Measurements from ENCODE around the gene CMIP.

The CMIP gene

GRCh38 chr16:81646561-81646960 lies 202.0 kb downstream of the CMIP start:
- no peak for DNase-seq

- no peak for DNase-seq
Measured at GRCh38 chr16:81647527-81647926, 202.9 kb downstream of the CMIP start.

GRCh38 chr16:81649561-81650184 lies 205.1 kb downstream of the CMIP start:
- no peak for DNase-seq

GRCh38 chr16:81650281-81650680 lies 205.7 kb downstream of the CMIP start:
- DNase-seq = no peak

- no peak for DNase-seq
Measured at GRCh38 chr16:81650982-81651562, 206.5 kb downstream of the CMIP start.

GRCh38 chr16:81651758-81652718 lies 207.4 kb downstream of the CMIP start:
- no peak for DNase-seq

GRCh38 chr16:81652798-81653505 lies 208.3 kb downstream of the CMIP start:
- no peak for DNase-seq

- no peak for DNase-seq
Measured at GRCh38 chr16:81654346-81654745, 209.7 kb downstream of the CMIP start.

GRCh38 chr16:81655469-81656162 lies 211.0 kb downstream of the CMIP start:
- no peak for DNase-seq

- no peak for DNase-seq
Measured at GRCh38 chr16:81657224-81657623, 212.6 kb downstream of the CMIP start.

GRCh38 chr16:81657781-81658180 lies 213.2 kb downstream of the CMIP start:
- DNase-seq = no peak

GRCh38 chr16:81658373-81658772 lies 213.8 kb downstream of the CMIP start:
- DNase-seq = no peak

GRCh38 chr16:81659249-81659648 lies 214.6 kb downstream of the CMIP start:
- no peak for DNase-seq

- DNase-seq = no peak
Measured at GRCh38 chr16:81661082-81661481, 216.5 kb downstream of the CMIP start.

- DNase-seq = no peak
Measured at GRCh38 chr16:81664153-81664552, 219.5 kb downstream of the CMIP start.

GRCh38 chr16:81665588-81665987 lies 221.0 kb downstream of the CMIP start:
- DNase-seq = no peak

- DNase-seq = no peak
Measured at GRCh38 chr16:81666113-81666512, 221.5 kb downstream of the CMIP start.

GRCh38 chr16:81668243-81669097 lies 223.9 kb downstream of the CMIP start:
- no peak for DNase-seq

- DNase-seq = no peak
Measured at GRCh38 chr16:81669473-81670350, 225.1 kb downstream of the CMIP start.
